IPS-20b (cell line): ENCODE measurements around the gene BDNF.
A peak's percentile ranks its signal among the peaks of the same experiment; 100 is the strongest.

Experiments used
- H3K27ac ChIP-seq: one replicate; pipeline ENCODE4 v1.5.1; 2013; ENCODE audit warnings: low read length
- H3K27me3 ChIP-seq: 2 replicates; pipeline ENCODE4 v1.6.1; 2013; ENCODE audit warnings: mild to moderate bottlenecking, low read length, inconsistent platforms; ENCODE audit not compliant: insufficient read depth
- H3K36me3 ChIP-seq: 2 replicates; pipeline ENCODE4 v1.6.1; 2013; ENCODE audit warnings: low read depth, mild to moderate bottlenecking, inconsistent platforms, low read length, moderate library complexity; ENCODE audit not compliant: insufficient read depth
- H3K4me1 ChIP-seq: 2 replicates; pipeline ENCODE4 v1.6.1; 2013; ENCODE audit warnings: mild to moderate bottlenecking, control low read depth, inconsistent platforms, low read length, moderate library complexity; ENCODE audit not compliant: insufficient read depth
- H3K4me3 ChIP-seq: 2 replicates; pipeline ENCODE4 v1.5.1; 2013; ENCODE audit warnings: mild to moderate bottlenecking, low read length, inconsistent platforms
- H3K9ac ChIP-seq: 2 replicates; pipeline ENCODE4 v1.6.1; 2013; ENCODE audit warnings: low read depth, mild to moderate bottlenecking, inconsistent platforms, low read length, moderate library complexity
- H3K9me3 ChIP-seq: 2 replicates; pipeline ENCODE4 v1.6.1; 2013; ENCODE audit warnings: mild to moderate bottlenecking, low read depth, low read length, inconsistent platforms; ENCODE audit not compliant: insufficient read depth

BDNF gene

DNA sequence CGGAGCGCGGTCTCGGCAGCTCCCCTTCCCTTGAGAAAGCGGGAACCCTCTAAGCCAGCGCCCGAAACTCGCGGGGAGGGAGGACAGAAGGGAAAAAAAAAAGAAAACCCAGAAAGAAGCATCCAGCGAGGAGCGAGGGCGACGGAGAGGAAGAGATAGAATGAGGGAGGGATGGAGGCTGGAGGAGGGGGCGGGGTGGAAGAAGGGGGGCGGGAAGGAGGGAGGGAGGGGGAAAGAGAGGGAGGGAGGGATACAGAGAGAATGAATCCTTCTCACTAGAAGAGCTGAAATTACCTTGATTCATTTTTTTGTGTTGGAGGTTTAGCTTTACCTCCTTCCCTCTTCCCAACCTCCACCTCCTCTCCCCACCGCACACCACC is 19.3 kb upstream of the BDNF start:
- no peaks in the 10 kb centered on the region for H3K36me3 ChIP-seq
- H3K27ac ChIP-seq: no peak overlapping the region
- peak overlapping the region; percentile 89 for H3K9ac ChIP-seq
- H3K9me3 ChIP-seq: no peaks in the 10 kb centered on the region
- H3K27me3 ChIP-seq: peaks cover 49% of the 10 kb centered on the region
- peaks cover 20% of the 10 kb centered on the region; the same call in 1 of the 2 replicates for H3K4me1 ChIP-seq
- peak overlapping the region; percentile 81 for H3K4me3 ChIP-seq

- H3K4me3 ChIP-seq: peak overlapping the region; percentile 81
- H3K9ac ChIP-seq: peak overlapping the region; percentile 89
- peaks cover 20% of the 10 kb centered on the region; the same call in 1 of the 2 replicates for H3K4me1 ChIP-seq
- peak overlapping the region; percentile 96 for H3K27ac ChIP-seq
- H3K36me3 ChIP-seq: no peaks in the 10 kb centered on the region
- H3K27me3 ChIP-seq: peaks cover 44% of the 10 kb centered on the region
- no peaks in the 10 kb centered on the region for H3K9me3 ChIP-seq
Measured at GRCh38 chr11:27718863-27719545, 18.7 kb upstream of the BDNF start.

DNA sequence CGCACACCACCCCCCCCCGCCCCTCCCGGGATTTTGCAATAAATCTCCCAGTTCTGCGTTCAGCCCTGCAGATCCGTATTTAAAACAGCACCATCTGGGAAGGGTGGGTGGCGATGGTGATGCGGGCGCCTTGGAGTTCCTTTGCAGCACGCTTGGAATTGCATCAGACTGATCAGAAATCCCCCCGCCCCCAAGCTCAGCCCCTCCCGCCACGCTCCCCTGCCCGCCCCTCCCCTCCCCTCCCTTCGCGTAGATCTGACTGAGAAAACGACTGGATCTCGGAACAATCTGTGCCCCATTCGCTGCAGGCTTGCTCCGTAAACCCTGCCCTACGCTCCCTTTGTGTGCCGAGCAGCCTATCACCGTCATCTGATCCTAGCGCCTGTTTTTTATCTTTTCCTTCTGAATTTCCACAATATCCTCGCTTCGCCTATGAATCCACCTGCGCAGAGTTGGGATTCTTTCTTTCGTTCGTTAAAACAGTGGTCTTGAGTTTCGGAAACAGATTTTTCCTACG is 18.1 kb upstream of the BDNF start:
- peak overlapping the region; percentile 96 for H3K27ac ChIP-seq
- H3K4me3 ChIP-seq: peak overlapping the region; percentile 81
- H3K9ac ChIP-seq: peak overlapping the region; percentile 89
- H3K4me1 ChIP-seq: peaks cover 19% of the 10 kb centered on the region; the same call in 1 of the 2 replicates
- H3K27me3 ChIP-seq: peaks cover 38% of the 10 kb centered on the region
- no peaks in the 10 kb centered on the region for H3K36me3 ChIP-seq
- H3K9me3 ChIP-seq: no peaks in the 10 kb centered on the region

DNA sequence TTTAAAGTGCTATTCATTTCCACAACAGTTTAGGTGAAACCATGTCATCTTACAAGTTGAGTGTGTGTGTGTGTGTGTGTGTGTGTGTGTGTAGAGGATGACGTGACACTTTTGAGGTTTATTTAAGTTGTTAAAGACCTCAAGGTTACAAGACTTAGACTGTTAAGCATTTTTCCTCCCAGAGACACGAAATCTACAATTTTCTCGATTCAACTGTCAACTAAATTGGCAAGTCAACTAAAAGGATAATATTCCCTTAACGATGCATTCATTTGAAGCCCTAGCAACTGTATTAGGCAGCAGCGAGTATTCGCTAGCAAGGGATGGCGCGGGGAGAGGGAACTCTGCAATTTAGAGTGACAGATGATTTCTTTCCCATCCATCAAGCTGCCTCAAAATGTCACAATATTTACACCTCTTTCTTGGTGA is 17.6 kb upstream of the BDNF start:
- Histone ChIP-seq H3K27ac (no peak overlapping the region), H3K4me3 (peak overlapping the region; percentile 81), H3K4me1 (peaks cover 16% of the 10 kb centered on the region; the same call in 1 of the 2 replicates), H3K36me3 (no peaks in the 10 kb centered on the region), H3K9ac (peak overlapping the region; percentile 83; the same call in 1 of the 2 replicates), H3K27me3 (peaks cover 32% of the 10 kb centered on the region), H3K9me3 (no peaks in the 10 kb centered on the region)

DNA sequence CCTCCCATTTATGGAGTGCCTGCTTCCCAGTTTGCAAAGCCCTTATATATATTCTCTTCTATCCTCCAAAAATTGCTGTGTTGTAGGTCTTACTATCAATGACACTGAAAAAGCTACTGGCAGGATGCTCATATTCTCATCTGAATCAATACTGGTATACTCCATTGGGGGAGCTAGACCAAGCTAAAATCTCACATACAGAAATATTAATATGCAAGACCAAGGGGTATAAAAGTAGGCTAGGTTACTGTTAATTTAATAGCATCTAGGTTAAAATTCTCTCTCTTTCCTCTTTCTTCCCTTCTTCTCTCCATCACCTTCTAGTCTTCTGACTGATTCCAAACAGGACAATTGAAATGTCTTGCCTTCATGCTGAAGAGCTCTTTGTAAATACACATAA is 17.1 kb upstream of the BDNF start:
- H3K9me3 ChIP-seq: no peaks in the 10 kb centered on the region
- no peaks in the 10 kb centered on the region for H3K36me3 ChIP-seq
- no peak overlapping the region for H3K27ac ChIP-seq
- H3K9ac ChIP-seq: peak overlapping the region; percentile 83; the same call in 1 of the 2 replicates
- peak overlapping the region; percentile 81 for H3K4me3 ChIP-seq
- peaks cover 28% of the 10 kb centered on the region for H3K27me3 ChIP-seq
- peaks cover 16% of the 10 kb centered on the region; the same call in 1 of the 2 replicates for H3K4me1 ChIP-seq

DNA sequence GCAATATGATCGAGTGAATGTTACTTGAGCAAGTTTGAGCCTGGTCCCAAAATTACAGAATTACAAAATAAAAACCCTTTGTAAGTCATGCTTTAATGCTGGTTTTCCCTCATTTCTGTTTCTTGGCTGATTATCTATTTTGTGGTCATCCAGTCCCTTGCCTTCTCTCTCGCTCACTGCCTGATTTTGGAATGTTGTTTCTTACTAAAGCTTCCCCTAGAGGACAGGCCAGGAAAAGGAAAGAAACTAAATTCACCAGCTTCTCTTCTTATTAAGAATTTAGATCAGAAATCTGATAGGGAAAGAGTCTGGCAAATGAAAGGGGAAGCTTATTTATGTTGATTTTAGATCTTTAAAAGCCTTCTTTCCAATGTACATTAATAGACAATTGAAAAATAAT is 16.6 kb upstream of the BDNF start:
- H3K27ac ChIP-seq: no peak overlapping the region
- peaks cover 16% of the 10 kb centered on the region; the same call in 1 of the 2 replicates for H3K4me1 ChIP-seq
- H3K4me3 ChIP-seq: no peak overlapping the region
- H3K27me3 ChIP-seq: peaks cover 22% of the 10 kb centered on the region
- no peaks in the 10 kb centered on the region for H3K36me3 ChIP-seq
- no peak overlapping the region for H3K9ac ChIP-seq
- H3K9me3 ChIP-seq: no peaks in the 10 kb centered on the region

DNA sequence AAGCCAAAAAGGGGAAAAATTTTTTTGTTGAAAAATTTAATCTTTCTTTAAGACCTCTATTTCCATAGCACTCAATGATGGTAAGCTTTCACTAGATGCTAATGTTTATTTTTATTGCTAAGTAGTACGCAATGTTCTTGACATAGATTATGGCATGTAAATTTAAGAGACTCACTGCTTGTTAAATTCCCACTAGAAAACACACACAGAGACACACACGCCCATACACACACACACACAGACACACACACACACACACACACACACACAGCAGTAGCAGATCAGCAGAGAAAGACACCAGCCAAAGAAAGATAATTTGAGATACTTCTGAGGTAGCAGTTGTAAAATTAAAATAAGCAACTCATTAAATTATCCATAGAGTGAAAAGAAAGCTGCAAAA is 16.0 kb upstream of the BDNF start:
- H3K27me3 ChIP-seq: peaks cover 16% of the 10 kb centered on the region
- no peak overlapping the region for H3K9ac ChIP-seq
- peaks cover 12% of the 10 kb centered on the region; the same call in 1 of the 2 replicates for H3K4me1 ChIP-seq
- H3K27ac ChIP-seq: no peak overlapping the region
- H3K4me3 ChIP-seq: no peak overlapping the region
- no peaks in the 10 kb centered on the region for H3K36me3 ChIP-seq
- H3K9me3 ChIP-seq: no peaks in the 10 kb centered on the region

DNA sequence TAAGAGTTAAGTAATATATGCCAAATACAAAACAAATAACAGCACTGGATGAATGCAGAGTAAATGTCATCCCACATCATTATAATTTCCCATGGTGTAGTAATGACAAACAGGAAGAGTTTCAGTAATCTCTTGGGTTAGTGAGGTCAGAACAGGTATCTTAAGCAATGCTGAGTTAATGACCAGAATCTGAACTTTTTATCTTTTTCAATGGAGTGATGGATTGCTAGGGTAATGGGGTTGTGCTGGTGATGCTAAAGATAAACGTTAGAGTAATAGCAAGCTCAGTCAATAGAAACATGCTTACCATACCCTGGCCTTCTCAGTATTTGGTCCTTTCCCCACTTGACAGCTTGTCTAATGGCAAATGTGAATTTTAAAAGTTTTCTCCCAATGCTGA is 11.5 kb upstream of the BDNF start:
- Histone ChIP-seq H3K27ac (no peak overlapping the region), H3K9me3 (no peaks in the 10 kb centered on the region), H3K9ac (no peak overlapping the region), H3K27me3 (peaks cover 5% of the 10 kb centered on the region; the same call in 1 of the 2 replicates), H3K4me1 (no peaks in the 10 kb centered on the region; the same call in 1 of the 2 replicates), H3K4me3 (no peak overlapping the region), H3K36me3 (no peaks in the 10 kb centered on the region)

GRCh38 chr11:27710536-27710935 is 10.3 kb upstream of the BDNF start:
- H3K9me3 ChIP-seq: no peaks in the 10 kb centered on the region
- no peak overlapping the region for H3K27ac ChIP-seq
- no peaks in the 10 kb centered on the region for H3K36me3 ChIP-seq
- no peaks in the 10 kb centered on the region for H3K4me1 ChIP-seq
- no peak overlapping the region for H3K4me3 ChIP-seq
- H3K27me3 ChIP-seq: peaks cover 5% of the 10 kb centered on the region; the same call in 1 of the 2 replicates
- H3K9ac ChIP-seq: no peak overlapping the region

DNA sequence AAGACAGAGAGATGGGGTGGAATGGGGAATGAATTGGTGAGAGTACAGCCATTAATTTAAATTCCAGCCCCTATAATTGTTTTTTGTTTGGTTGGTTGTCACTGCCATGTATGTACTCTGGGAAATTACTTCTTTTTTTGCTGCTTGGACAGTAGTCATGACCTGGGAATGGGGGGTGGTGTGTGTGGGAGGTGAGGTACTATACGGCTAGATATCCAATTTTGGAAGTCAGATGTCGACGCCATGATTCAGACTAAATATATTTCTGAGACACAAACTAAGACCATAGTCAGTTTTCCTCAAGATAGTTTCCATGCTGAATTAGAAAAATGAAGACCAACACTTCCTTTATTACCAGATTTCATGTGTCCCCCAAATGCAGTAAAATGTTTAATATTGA is 7.4 kb upstream of the BDNF start:
- Histone ChIP-seq H3K9me3 (no peaks in the 10 kb centered on the region), H3K27me3 (peaks cover 16% of the 10 kb centered on the region), H3K9ac (no peak overlapping the region), H3K4me3 (no peak overlapping the region), H3K36me3 (no peaks in the 10 kb centered on the region), H3K4me1 (0 out of 2 replicates have a peak, but pooled peaks cover 10% of the 10 kb centered on the region), H3K27ac (no peak overlapping the region)

DNA sequence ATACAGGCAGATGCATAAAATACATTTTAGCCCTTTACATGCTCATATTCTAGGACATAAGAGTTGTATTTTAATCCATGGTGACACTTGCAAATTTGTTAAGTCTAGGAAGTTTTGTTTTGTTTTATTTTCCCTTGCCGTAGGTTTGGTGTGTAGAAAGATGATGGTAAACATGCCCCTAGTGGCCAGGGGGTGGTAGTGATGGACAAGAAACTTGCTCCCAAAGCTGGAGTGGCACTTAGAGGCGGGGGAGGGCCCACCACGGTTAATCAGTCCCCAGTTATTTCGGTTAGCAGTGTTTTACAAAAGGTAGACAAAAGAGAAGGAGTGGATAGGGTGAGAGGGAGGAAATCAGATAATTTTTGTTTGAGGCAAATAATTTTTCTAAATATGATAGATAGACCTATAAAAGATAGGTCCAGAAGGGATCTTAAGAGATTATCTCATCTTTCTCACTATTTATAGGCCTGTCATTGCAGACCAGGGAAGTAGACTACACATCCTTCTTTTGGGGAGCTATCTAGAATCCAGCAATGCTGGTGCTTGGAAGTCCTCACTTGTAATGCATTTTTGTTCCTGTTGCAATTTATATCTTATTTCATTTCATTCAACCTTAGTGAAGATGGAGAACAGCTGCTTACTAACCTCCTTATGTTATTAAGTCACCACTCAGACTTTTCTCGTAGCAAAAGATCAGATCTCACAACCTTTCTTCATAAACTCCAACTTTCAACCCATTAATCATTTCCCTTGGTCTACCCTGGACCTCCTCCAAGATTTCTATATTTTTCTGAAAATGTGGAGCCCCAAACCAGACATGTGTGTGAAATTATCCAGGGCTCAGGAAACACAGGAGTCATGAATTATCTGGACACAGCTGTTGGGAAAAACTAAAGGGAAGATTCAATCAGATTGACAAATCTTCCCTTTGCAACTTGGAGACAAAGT is 5.9 kb upstream of the BDNF start:
- peaks cover 31% of the 10 kb centered on the region for H3K27me3 ChIP-seq
- H3K9me3 ChIP-seq: no peaks in the 10 kb centered on the region
- H3K27ac ChIP-seq: no peak overlapping the region
- no peak overlapping the region for H3K4me3 ChIP-seq
- H3K9ac ChIP-seq: no peak overlapping the region
- H3K36me3 ChIP-seq: no peaks in the 10 kb centered on the region
- peaks cover 20% of the 10 kb centered on the region; the same call in 1 of the 2 replicates for H3K4me1 ChIP-seq
